Choroid plexus epithelial cell (primary cell): ENCODE data around the gene NKIRAS1.

Experiments used
- DNase-seq: peaks from one replicate; pipeline ENCODE4 v3.0.0-alpha.2; 2010; ENCODE audit warnings: low read depth
- H3K4me3 ChIP-seq: 2 replicates; pipeline ENCODE4 v1.5.1; 2011; ENCODE audit warnings: low read depth, mild to moderate bottlenecking, control low read depth, low read length, moderate library complexity
- TF ChIP-seq, protein P1 (sequence below): conservative IDR thresholded peaks from 2 replicates; pipeline ENCODE4 v1.5.1; 2011; ENCODE audit warnings: low read depth, mild to moderate bottlenecking, control low read depth, inconsistent platforms, low read length, moderate library complexity

Gene NKIRAS1

DNA sequence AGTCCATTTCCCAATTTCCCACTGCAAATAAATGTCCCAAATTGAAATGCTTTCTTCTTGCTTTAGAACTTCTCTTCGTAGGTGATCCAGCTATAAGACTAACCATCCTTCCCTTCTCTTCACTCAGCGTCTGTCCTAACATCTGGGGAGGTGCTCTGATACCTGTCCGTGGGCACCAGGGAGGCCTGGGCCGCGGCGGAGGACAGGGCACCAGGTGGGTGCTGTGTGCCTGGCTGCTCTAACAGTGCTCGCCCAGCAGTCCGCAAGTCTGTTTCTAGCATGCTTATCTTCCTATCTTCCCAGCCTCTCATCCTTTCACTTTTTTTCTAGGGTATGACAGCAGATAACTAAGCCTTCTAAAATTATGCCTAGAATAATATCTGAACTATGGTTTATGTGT is 37.3 kb downstream of the NKIRAS1 start:
- DNase-seq, result no peak
- H3K4me3 ChIP-seq, result no peak overlapping the region
- TF ChIP-seq, protein P1, sequence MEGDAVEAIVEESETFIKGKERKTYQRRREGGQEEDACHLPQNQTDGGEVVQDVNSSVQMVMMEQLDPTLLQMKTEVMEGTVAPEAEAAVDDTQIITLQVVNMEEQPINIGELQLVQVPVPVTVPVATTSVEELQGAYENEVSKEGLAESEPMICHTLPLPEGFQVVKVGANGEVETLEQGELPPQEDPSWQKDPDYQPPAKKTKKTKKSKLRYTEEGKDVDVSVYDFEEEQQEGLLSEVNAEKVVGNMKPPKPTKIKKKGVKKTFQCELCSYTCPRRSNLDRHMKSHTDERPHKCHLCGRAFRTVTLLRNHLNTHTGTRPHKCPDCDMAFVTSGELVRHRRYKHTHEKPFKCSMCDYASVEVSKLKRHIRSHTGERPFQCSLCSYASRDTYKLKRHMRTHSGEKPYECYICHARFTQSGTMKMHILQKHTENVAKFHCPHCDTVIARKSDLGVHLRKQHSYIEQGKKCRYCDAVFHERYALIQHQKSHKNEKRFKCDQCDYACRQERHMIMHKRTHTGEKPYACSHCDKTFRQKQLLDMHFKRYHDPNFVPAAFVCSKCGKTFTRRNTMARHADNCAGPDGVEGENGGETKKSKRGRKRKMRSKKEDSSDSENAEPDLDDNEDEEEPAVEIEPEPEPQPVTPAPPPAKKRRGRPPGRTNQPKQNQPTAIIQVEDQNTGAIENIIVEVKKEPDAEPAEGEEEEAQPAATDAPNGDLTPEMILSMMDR, result no peak

DNA sequence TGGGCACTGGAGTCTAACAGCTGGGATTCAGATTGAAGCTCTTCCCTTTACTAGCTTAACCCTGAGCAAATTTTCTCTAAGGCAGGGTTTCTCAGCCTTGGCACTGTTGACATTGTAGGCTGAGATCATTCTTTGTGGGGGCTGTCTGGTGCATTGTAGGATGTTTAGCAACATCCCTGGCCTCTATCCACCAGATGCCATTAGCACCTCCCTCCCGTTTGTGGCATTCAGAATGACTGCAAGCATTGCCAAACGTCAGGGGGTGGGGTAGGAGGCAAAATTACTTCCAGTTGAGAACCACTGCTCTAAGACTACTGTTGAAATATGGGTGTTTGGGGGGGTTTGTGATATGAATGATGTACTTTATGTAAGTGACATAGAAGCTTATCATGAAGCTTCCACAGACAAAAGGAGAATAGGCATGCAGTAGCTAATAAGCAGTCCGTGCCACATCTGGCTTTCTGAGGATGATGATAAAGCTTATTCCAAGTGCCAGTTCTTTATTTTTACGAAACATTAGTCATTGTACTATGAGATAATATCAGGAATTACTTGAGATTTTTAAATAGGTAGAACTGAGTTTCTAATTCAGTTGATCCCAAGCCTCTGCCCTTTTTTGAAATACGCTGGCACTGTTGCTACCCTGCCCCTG is 39.3 kb downstream of the NKIRAS1 start:
- TF ChIP-seq, protein P1, result no peak
- DNase-seq, result peak; percentile 84
- no peak overlapping the region for H3K4me3 ChIP-seq

DNA sequence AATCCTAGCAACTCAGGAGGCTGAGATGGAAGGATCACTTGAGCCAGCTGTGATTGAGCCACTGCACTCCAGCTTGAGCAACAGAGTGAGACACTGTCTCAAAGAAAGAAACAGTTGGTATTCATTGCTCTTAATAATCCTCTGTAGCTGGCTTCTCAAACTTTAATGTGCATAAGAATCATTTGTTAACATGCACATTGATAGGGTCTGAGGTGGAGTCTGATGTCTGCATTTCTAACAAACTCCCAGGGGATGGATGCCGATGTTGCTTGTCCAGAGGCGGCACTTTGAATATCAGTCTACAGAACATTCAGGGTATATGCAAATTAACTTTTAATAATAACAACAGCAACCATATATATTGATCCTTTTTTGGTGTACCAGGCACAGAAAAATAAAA is 39.9 kb downstream of the NKIRAS1 start:
- no peak for DNase-seq
- TF ChIP-seq, protein P1, result no peak
- H3K4me3 ChIP-seq, result no peak overlapping the region

DNA sequence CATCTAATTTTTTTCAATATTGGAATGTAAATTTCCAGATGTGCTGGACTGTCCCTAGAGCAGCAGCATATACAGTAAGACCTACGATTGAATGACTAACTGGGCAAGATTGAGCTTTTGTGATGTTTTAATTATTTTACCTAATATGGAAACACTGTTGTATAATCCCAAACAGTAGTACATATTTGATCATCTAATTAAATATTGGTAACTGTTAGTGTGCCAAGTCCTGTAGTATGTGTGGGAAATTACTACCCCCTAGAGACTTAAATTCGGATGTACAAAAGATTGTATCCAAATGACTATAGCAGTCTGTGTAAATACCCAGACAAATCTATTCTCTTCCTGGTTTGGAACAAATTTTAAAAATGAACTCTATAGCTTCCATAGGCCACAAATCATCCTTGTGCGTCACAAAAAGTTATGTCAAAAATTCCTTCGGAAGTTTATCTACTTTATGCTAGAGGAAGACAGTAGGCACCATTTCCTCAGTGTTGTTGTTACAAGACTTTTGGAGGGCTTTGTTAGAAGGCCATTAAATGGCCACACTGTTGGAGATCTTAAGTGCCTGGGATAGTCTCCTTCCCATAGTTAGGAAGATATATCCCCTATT is 41.6 kb downstream of the NKIRAS1 start:
- no peak overlapping the region for H3K4me3 ChIP-seq
- DNase-seq, result no peak
- TF ChIP-seq, protein P1, result no peak

DNA sequence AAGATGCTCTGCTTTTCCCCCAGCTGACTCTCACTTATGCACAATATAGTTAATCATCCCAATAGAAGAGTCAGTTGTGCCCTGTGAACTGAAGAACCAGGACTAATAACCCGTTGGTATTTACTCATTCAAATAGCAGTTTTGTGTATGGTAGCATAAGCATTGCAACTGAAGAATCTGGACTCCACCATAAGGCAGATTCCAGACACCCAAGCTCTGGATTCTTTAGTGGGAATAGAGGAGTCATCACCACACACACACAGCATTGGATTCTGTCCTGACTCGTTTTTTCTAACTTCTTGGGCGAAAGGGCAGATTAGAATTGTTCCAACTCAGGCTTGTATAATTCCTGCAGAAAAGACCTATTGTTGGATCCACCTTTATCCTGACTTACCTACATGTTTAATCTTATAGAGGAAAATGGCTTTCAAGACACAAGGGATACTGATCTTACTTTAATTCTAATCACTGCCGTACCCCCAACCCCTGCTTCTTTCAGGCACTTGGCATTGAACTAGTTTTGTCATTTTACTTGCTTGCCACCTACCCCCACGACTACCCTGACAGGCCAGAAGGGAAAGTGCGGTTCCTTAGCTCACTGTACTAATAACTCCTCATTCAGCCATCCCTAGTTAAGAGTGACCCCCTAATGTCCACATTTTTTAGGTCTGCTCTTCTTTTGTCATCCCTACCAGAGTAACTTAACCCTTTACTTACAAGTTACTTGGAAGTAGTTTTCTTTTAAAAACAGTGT is 42.3 kb downstream of the NKIRAS1 start:
- DNase-seq, result peak; percentile 57
- no peak overlapping the region for H3K4me3 ChIP-seq
- TF ChIP-seq, protein P1, result no peak

DNA sequence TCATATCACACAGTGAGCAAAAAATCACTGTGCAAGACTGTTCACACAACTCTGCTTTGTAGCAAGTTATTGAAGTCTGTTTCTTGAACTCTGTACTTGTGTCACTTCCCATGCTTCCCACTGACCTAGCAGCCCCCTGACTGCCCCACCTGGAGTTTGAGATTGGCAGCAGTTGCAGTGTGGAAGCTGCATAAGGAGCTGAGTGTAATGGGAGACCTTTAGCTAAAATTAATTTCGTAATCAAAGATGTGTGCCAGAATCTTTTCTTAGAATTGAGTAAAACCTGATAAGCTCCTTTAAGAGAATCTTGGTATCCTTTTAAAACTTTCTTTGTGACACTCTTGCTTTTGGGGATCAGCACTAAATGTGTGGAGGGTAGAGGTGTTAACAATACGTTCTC is 42.8 kb downstream of the NKIRAS1 start:
- no peak overlapping the region for H3K4me3 ChIP-seq
- peak; percentile 56 for DNase-seq
- TF ChIP-seq, protein P1, result peak; percentile 19
